T-helper 2 cell treated with Interferon-gamma antibody and Interleukin-4, amounts not matched to agents 5 μg/mL and 100 μg/mL, for 36 hours (primary cell): Measurements from ENCODE around the gene NOL8.

Experiments used
- DNase-seq: peaks from one replicate; pipeline ENCODE4 v3.0.0; 2021; ENCODE audit warnings: low spot score
- H3K27ac Mint-ChIP-seq: one replicate; pipeline ENCODE4 v1.8.0; 2021; ENCODE audit warnings: mild to moderate bottlenecking, mixed read lengths
- H3K27me3 Mint-ChIP-seq: one replicate; pipeline ENCODE4 v1.8.0; 2021; ENCODE audit warnings: low read depth, mixed read lengths
- H3K36me3 Mint-ChIP-seq: one replicate; pipeline ENCODE4 v1.8.0; 2021; ENCODE audit warnings: low read depth, mixed read lengths
- H3K4me1 Mint-ChIP-seq: one replicate; pipeline ENCODE4 v1.8.0; 2021; ENCODE audit warnings: low read depth, mixed read lengths
- H3K4me3 Mint-ChIP-seq: one replicate; pipeline ENCODE4 v1.8.0; 2022; ENCODE audit warnings: mild to moderate bottlenecking, moderate library complexity, mixed read lengths
- H3K9me3 Mint-ChIP-seq: one replicate; pipeline ENCODE4 v1.8.0; 2021; ENCODE audit warnings: mixed read lengths

The NOL8 gene

GRCh38 chr9:92295827-92296258 lies 29.3 kb downstream of the NOL8 start:
- H3K4me3 Mint-ChIP-seq = peak overlapping the region; percentile 20
- no peaks in the 10 kb centered on the region for H3K27me3 Mint-ChIP-seq
- DNase-seq = no peak
- peaks cover 39% of the 10 kb centered on the region for H3K4me1 Mint-ChIP-seq
- no peaks in the 10 kb centered on the region for H3K9me3 Mint-ChIP-seq
- peaks cover 43% of the 10 kb centered on the region for H3K36me3 Mint-ChIP-seq
- peak overlapping the region; percentile 29 for H3K27ac Mint-ChIP-seq

GRCh38 chr9:92295240-92295790 lies 29.8 kb downstream of the NOL8 start:
- Mint-ChIP-seq H3K27ac (peak overlapping the region; percentile 29), H3K36me3 (peaks cover 42% of the 10 kb centered on the region), H3K9me3 (no peaks in the 10 kb centered on the region), H3K4me3 (peak overlapping the region; percentile 5), H3K4me1 (peaks cover 42% of the 10 kb centered on the region), H3K27me3 (no peaks in the 10 kb centered on the region)
- DNase-seq = no peak

GRCh38 chr9:92294297-92294676 lies 30.9 kb downstream of the NOL8 start:
- no peaks in the 10 kb centered on the region for H3K27me3 Mint-ChIP-seq
- DNase-seq = no peak
- H3K27ac Mint-ChIP-seq = peak overlapping the region; percentile 98
- no peaks in the 10 kb centered on the region for H3K9me3 Mint-ChIP-seq
- peak overlapping the region; percentile 93 for H3K4me3 Mint-ChIP-seq
- peaks cover 49% of the 10 kb centered on the region for H3K4me1 Mint-ChIP-seq
- peaks cover 48% of the 10 kb centered on the region for H3K36me3 Mint-ChIP-seq

GRCh38 chr9:92293452-92294296 lies 31.5 kb downstream of the NOL8 start, which contains the start of gene IARS1:
Gene IARS1, minus strand, starts transcription at chr9:92293697. Its CDS starts 4,278 bp downstream, at chr9:92289419.
- Mint-ChIP-seq H3K27ac (peak within 1 kb of the TSS; percentile 98), H3K36me3 (peaks cover 43% of the 10 kb centered on the region), H3K9me3 (no peaks in the 10 kb centered on the region), H3K27me3 (no peaks in the 10 kb centered on the region), H3K4me1 (peaks cover 49% of the 10 kb centered on the region), H3K4me3 (peak within 1 kb of the TSS; percentile 93)
- DNase-seq = peak; percentile 100

GRCh38 chr9:92293075-92293354 lies 32.1 kb downstream of the NOL8 start:
- no peak for DNase-seq
- H3K27me3 Mint-ChIP-seq = no peaks in the 10 kb centered on the region
- no peaks in the 10 kb centered on the region for H3K9me3 Mint-ChIP-seq
- peaks cover 46% of the 10 kb centered on the region for H3K36me3 Mint-ChIP-seq
- H3K27ac Mint-ChIP-seq = peak overlapping the region; percentile 98
- peaks cover 53% of the 10 kb centered on the region for H3K4me1 Mint-ChIP-seq
- peak overlapping the region; percentile 93 for H3K4me3 Mint-ChIP-seq

GRCh38 chr9:92292338-92293074 lies 32.6 kb downstream of the NOL8 start:
- H3K4me3 Mint-ChIP-seq = peak overlapping the region; percentile 93
- DNase-seq = no peak
- no peaks in the 10 kb centered on the region for H3K9me3 Mint-ChIP-seq
- no peaks in the 10 kb centered on the region for H3K27me3 Mint-ChIP-seq
- peaks cover 47% of the 10 kb centered on the region for H3K36me3 Mint-ChIP-seq
- H3K27ac Mint-ChIP-seq = peak overlapping the region; percentile 98
- H3K4me1 Mint-ChIP-seq = peaks cover 53% of the 10 kb centered on the region

GRCh38 chr9:92291577-92291976 lies 33.6 kb downstream of the NOL8 start:
- Mint-ChIP-seq H3K27ac (no peak overlapping the region), H3K4me1 (peaks cover 50% of the 10 kb centered on the region), H3K9me3 (no peaks in the 10 kb centered on the region), H3K27me3 (no peaks in the 10 kb centered on the region), H3K4me3 (peak overlapping the region; percentile 93), H3K36me3 (peaks cover 44% of the 10 kb centered on the region)
- no peak for DNase-seq

- Mint-ChIP-seq H3K36me3 (peaks cover 40% of the 10 kb centered on the region), H3K27me3 (no peaks in the 10 kb centered on the region), H3K4me3 (peak overlapping the region; percentile 93), H3K4me1 (peaks cover 50% of the 10 kb centered on the region), H3K9me3 (no peaks in the 10 kb centered on the region), H3K27ac (peak overlapping the region; percentile 77)
- DNase-seq = no peak
Measured at GRCh38 chr9:92290785-92291429, 34.2 kb downstream of the NOL8 start.

GRCh38 chr9:92289708-92290390 lies 35.3 kb downstream of the NOL8 start:
- Mint-ChIP-seq H3K4me1 (peaks cover 43% of the 10 kb centered on the region), H3K9me3 (no peaks in the 10 kb centered on the region), H3K36me3 (peaks cover 49% of the 10 kb centered on the region), H3K4me3 (no peak overlapping the region), H3K27me3 (no peaks in the 10 kb centered on the region), H3K27ac (no peak overlapping the region)
- DNase-seq = no peak

- peaks cover 69% of the 10 kb centered on the region for H3K36me3 Mint-ChIP-seq
- no peaks in the 10 kb centered on the region for H3K27me3 Mint-ChIP-seq
- peaks cover 30% of the 10 kb centered on the region for H3K4me1 Mint-ChIP-seq
- H3K4me3 Mint-ChIP-seq = no peak overlapping the region
- no peaks in the 10 kb centered on the region for H3K9me3 Mint-ChIP-seq
- no peak for DNase-seq
- peak overlapping the region; percentile 75 for H3K27ac Mint-ChIP-seq
Measured at GRCh38 chr9:92279302-92279701, 45.8 kb downstream of the NOL8 start.

GRCh38 chr9:92278110-92278509 lies 47.0 kb downstream of the NOL8 start:
- H3K27me3 Mint-ChIP-seq = no peaks in the 10 kb centered on the region

GRCh38 chr9:92276331-92277032 lies 48.7 kb downstream of the NOL8 start:
- peaks cover 80% of the 10 kb centered on the region for H3K36me3 Mint-ChIP-seq
- peaks cover 27% of the 10 kb centered on the region for H3K4me1 Mint-ChIP-seq
- no peak for DNase-seq
- no peaks in the 10 kb centered on the region for H3K9me3 Mint-ChIP-seq
- H3K27me3 Mint-ChIP-seq = no peaks in the 10 kb centered on the region
- peak overlapping the region; percentile 80 for H3K27ac Mint-ChIP-seq
- H3K4me3 Mint-ChIP-seq = peak overlapping the region; percentile 58

More at GRCh38 chr9:92278110-92278509, 47.0 kb downstream of the NOL8 start:
- peaks cover 77% of the 10 kb centered on the region for H3K36me3 Mint-ChIP-seq
- H3K27ac Mint-ChIP-seq = peak overlapping the region; percentile 11
- no peak overlapping the region for H3K4me3 Mint-ChIP-seq
- DNase-seq = no peak
- H3K4me1 Mint-ChIP-seq = peaks cover 29% of the 10 kb centered on the region
- no peaks in the 10 kb centered on the region for H3K9me3 Mint-ChIP-seq

GRCh38 chr9:92275541-92275940 lies 49.6 kb downstream of the NOL8 start:
- no peaks in the 10 kb centered on the region for H3K27me3 Mint-ChIP-seq
- DNase-seq = no peak
- H3K27ac Mint-ChIP-seq = peak overlapping the region; percentile 80
- peaks cover 27% of the 10 kb centered on the region for H3K4me1 Mint-ChIP-seq
- H3K4me3 Mint-ChIP-seq = no peak overlapping the region
- no peaks in the 10 kb centered on the region for H3K9me3 Mint-ChIP-seq
- peaks cover 81% of the 10 kb centered on the region for H3K36me3 Mint-ChIP-seq
